Measurements from ENCODE around the gene MEX3A.
"Not testable (repeated sequence)": the region's sequence is repeated elsewhere in the genome, so short reads cannot be mapped to it uniquely, and the experiment has no call there.

MEX3A gene

DNA sequence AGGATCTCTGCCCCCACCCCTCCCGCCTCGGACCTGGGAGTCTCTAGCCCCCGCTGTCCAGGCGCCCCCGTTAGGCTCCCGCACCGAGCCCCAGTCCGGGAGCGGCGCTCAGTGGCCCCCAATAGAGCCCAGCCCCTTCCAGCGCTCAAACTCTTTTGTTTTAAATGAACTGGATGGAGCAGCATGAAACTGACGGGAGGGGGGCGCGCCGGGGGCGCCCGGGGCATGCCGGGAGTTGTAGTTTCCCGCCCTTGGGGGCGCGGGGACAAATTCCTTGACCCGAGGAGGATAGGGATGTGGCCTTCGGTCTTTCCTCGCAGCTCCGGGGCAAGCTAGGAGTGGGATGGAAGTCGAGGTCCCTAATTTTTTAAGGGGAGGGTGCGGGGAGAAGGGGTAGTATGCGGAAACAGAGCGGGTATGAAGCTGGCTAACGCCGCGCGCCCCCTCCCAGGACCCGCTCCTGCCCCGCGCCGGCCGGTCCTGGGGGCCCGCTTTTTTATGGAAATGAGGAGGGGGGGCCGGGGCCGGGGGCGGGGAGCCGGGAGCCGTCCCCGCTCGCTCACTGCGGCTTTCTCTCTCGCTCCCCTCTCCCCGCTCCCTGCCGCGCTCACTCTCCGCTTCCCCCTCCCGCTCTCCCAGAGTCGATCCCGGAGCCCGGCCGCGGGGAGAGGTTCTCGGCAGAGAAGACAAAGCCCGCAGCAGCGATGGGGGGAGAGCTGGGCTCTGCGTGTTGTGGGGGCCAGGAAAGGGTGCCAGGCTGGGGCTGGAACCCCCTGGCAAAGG, at the start of gene MEX3A:
Gene MEX3A (minus strand): TSS at position 157 of the 783 bp plus-strand sequence. CDS start 467 bp downstream, outside the sequence.
- DNase-seq: peak in 5 of 6 experiments; percentile 25 to 59 (median 52)

- no peak for DNase-seq
Measured at GRCh38 chr1:156130578-156130942, 48.3 kb upstream of the MEX3A start.

DNA sequence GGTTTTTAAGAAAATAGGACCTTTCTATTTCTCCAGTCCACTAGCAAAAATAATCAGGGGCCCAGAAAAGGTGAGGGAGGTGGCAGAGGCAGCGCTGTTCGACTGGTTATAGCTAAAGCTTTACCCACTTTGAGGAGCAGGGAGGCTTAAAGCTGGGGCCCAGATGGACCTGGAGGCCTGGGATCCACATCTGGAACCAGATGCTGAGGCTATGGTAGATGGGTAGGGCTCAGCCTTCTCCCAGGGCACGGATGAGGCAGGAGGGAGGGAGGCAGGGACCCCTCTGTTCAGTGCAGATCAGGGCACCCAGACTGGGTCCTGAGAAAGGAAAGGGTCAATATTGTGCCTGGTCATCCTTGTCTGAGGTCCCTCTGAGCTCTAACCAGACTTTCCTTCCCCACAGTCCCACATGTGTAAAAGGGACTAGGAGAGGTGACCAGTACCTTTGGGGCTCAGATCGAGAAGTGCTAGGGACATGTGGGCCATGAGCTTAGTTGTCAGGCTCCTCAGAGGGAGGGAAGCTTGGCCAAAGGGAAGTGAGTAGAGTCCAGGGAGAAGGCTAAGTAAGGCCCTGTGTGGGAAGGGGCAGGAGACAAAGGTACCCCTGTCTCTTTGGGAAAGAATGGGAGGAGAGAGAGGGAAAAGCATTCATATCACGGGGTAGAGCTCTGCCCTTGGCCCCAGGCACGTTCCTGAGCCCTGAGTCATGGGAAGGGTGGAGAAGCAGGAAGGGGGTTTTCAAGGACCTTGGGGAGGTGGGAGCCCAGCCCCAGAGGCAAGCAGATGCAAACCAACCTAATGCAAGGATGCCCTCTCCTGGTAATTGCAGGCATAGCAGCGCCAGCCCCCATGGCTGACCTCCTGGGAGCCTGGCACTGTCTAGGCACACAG, 47.7 kb upstream of the MEX3A start:
- DNase-seq: peak; percentile 50 to 83 (median 66)

- DNase-seq: no peak
Measured at GRCh38 chr1:156128654-156129597, 46.7 kb upstream of the MEX3A start.

GRCh38 chr1:156128308-156128653, 46.0 kb upstream of the MEX3A start:
- DNase-seq: no peak

DNA sequence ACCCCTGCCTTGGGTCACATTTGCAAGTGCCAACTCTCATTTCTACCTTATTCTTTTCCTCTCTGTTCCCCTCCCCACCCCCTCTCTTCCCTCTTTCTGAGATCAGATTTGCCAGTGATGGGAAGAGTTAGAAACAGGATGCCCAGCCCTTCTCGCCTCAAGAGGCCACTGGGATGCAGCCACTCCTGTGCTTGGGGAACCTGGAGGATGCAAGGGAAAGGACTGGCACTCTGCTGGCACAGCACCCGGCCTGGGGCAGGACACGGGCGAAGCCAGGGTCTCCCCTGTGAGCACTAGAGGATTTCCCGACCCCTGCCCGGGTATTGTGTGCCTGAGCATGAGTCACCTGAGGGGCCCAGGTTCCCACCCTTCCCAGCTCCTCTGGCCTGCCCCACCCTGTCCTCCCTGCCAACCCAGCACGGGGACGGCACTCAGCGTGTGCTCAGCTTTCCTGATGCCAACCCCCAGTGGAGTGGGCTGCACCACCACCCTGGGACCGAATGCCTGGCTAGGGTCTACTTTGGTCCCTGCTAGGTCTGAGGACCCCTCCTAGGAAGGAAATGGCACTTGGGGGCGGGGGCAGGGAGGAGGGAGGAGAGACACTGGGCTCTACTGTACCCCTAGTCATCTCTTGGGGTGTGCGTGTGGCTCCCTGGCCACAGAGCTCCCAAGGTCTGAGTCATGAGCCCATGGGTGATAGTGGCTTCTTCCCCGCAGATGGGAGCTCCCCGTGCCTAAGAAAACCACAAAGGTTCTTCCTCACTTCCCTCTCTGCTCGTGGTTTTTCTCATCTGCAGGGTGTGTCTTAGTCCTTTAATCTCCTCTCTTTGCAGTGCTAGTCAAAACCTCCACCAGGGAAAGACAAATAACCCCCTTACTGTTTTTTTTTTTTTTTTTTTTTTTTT, 44.6 kb upstream of the MEX3A start:
- peak; percentile 55 to 73 (median 63) for DNase-seq

DNA sequence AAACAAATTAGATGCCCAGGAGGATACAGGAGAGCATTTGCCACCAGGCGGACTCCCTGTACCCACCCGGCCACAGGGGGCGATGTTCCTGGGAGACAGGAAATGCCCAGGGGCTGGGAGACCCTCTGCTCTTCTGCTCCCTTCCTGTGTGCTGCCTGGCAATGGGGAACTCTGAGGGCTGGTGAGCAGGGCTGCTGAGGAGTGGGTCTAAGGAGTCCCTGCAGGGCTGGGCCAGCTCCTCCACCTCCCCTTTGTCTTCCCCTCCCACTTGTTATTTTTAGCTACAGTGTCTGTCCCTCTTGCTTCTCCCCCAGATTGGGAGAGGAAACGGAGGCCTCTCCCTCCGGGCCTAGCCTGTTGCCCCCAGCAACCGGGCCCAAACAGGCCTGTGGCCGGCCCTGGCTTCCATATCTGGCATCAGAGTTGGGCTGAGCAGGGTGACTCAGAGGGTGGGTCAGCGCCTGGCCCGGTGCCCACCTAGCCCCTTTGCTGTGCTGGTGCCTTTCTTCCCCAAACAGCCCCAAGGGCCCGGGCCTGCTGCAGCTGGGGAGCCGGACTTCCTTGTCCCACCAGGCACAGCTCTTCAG, 43.9 kb upstream of the MEX3A start:
- DNase-seq: peak in 4 of 6 experiments; percentile 4 to 57 (median 42)

DNA sequence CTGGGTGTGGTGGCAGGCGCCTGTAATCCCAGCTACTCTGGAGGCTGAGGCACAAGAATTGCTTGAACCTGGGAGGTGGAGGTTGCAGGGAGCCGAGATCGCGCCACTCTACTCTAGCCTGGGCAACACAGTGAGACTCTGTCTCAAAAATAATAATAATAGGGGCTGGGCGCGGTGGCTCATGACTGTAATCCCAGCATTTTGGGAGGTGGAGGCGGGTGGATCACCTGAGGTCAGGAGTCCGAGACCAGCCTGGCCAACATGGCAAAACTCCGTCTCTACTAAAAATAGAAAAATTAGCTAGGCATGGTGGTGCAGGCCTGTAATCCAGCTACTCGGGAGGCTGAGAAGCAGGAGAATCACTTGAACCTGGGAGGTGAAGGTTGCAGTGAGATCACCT, 43.3 kb upstream of the MEX3A start:
- DNase-seq: not testable (repeated sequence)

- DNase-seq: peak; percentile 19 to 63 (median 32)
Measured at GRCh38 chr1:156124557-156125483, 42.6 kb upstream of the MEX3A start.

DNA sequence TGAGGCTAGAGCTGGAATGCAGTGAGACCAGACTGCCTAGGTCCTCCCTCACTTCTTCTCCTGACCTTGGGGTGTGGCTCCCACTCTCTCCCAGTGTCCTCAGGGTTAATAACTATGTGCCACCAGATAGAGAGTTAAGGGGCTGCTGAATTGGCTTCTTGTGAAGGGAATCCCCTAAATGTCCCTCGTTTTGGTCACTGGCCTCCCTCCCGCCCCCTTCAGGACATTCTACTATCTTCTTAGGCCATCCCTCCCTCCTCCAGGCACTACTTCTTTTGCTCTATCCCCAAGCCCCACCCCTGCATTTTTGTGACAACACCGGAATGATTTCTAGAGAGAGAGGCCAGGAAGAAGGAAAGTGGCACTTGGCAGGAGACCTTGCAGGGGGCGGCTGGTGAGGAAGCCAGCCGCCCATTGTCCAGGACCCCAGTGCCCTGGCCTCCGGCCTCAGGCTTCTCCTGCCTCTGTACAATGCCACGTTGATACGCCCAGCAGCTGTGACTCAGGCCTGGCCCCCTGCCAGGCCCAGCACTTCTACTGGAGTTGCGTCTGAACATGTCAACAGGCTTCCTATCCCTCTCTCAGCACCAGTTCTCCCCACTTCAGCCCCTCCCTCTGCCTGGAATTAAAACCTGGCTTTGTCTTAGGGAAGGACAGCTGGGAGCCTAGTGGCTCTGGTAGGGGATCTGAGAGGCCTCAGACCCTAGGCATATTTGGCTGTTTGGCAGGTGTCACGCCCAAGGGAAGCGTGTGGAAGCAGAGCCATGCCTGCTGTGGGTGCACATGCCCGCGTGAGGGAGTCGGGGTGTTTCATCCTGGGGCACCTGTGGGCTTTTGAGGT, 41.3 kb upstream of the MEX3A start:
- DNase-seq: peak; percentile 28 to 56 (median 43)

- no peak for DNase-seq
Measured at GRCh38 chr1:156122519-156123355, 40.5 kb upstream of the MEX3A start.

GRCh38 chr1:156122086-156122485, 39.8 kb upstream of the MEX3A start:
- no peak for DNase-seq

DNA sequence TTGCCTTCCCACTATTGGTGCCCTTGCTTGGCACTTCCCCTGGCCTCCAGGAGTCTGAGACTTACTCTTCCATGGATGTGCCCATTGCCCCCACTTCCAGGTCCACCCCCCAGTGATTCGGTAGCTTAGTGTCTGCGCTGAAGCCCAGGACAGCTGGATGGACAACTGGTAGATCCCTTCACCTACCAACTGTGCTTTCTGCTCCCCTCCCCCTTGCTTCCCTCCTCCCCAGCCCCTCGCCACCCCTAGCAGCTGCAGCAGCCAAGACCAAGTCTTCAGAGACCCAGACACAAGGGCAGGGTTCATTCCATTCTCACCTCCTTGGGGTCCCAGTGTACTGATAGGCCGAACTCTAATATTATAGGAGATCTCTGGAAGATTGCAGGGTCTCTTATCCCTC, 39.2 kb upstream of the MEX3A start:
- DNase-seq: no peak

DNA sequence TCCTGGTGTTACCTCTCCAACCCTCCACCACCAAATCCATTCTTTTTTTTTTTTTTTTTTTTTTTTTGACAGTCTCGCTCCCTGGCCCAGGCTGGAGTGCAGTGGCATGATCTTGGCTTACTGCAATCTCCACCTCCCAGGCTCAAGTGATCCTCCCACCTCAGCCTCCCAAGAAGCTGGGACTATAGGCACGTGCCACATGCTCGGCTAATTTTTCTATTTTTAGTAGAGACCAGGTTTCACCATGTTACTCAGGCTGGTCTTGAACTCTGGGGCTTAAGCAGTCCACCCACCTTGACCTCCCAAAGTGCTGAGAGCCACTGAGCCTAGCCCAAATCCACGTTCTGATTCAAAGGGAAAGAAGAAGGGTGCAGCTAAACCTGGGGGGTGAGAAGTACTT, 38.7 kb upstream of the MEX3A start:
- DNase-seq: not testable (repeated sequence)

DNA sequence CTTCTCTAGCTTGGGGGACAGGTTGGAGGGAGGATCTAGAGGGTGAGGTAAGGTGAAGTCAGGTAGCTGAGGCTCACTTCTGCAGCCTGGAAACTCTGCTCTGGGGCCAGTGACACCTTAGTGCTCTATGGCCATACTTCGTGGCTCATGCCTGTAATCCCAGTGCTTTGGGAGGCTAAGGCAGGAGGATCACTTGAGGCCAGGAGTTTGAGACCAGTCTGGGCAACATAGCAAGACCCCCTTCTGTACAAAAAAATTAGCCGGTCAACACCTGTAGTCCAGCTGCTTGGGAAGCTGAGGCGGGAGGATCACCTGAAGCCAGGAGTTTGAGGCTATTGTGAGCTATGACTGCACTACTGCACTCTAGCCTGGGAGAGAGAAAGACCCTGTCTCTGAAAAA, 38.1 kb upstream of the MEX3A start:
- no peak for DNase-seq

- peak in 1 of 6 experiments; percentile 12 for DNase-seq
Measured at GRCh38 chr1:156119503-156120209, 37.4 kb upstream of the MEX3A start.

- DNase-seq: no peak
Measured at GRCh38 chr1:156118177-156118868, 36.1 kb upstream of the MEX3A start.

Data from stimulated activated naive CD4-positive, alpha-beta T cell (primary cell).